Neural cell (in vitro differentiated cells): ENCODE data around the gene IL11RA.

Experiments used
- CTCF ChIP-seq: fragments of 450-650 bp; IDR thresholded peaks from 2 replicates; pipeline ENCODE4 v1.5.1; 2014; ENCODE audit warnings: antibody characterized with exemption, mild to moderate bottlenecking, moderate library complexity; ENCODE audit not compliant: poor library complexity, severe bottlenecking
- EZH2 ChIP-seq: fragments of 200-600, 300-800 bp; shearing (Covaris generic), sonication (generic); IDR thresholded peaks from 2 replicates; pipeline ENCODE4 v1.6.1; 2014; ENCODE audit warnings: antibody characterized with exemption, low read length, borderline replicate concordance, mild to moderate bottlenecking; ENCODE audit not compliant: insufficient read depth, poor library complexity, severe bottlenecking
- POLR2AphosphoS5 ChIP-seq: IDR thresholded peaks from 2 replicates; pipeline ENCODE4 v1.6.1; 2012
- REST ChIP-seq: IDR thresholded peaks from 2 replicates; pipeline ENCODE4 v1.6.1; 2012; ENCODE audit warnings: borderline replicate concordance
- TAF1 ChIP-seq: IDR thresholded peaks from 2 replicates; pipeline ENCODE4 v1.6.1; 2012; ENCODE audit warnings: low read depth

DNA sequence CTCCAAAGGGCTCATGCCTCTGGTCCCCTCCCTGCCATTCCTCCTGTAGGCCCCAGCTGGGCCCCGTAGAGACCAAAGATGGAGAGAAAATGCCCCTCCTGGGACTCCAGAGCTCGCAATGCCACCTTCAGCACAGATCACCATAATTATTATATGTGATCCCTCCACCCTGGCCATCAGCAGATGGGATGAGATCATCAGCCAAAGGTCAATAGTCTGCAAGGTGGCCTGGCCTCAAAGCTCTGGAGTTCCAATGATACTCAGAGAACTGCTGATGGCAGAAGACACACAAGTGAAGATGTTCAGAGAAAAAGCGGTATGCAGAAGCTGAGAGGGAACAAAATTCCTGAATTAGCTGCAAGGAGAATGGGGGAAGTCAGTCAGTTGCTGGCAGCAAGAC lies 45.1 kb upstream of the IL11RA start:
- TF ChIP-seq CTCF (no peak), REST (no peak), POLR2AphosphoS5 (no peak), TAF1 (no peak), EZH2 (no peak)
